Measurements from ENCODE around the gene HIF3A. TPM values are rescaled to one million over a fixed set of nuclear protein-coding genes. Genes with fewer than 3 reads are reported as not detected.

The HIF3A gene
- total RNA-seq, 1 experiment from 2014 or later, result not detected

DNA sequence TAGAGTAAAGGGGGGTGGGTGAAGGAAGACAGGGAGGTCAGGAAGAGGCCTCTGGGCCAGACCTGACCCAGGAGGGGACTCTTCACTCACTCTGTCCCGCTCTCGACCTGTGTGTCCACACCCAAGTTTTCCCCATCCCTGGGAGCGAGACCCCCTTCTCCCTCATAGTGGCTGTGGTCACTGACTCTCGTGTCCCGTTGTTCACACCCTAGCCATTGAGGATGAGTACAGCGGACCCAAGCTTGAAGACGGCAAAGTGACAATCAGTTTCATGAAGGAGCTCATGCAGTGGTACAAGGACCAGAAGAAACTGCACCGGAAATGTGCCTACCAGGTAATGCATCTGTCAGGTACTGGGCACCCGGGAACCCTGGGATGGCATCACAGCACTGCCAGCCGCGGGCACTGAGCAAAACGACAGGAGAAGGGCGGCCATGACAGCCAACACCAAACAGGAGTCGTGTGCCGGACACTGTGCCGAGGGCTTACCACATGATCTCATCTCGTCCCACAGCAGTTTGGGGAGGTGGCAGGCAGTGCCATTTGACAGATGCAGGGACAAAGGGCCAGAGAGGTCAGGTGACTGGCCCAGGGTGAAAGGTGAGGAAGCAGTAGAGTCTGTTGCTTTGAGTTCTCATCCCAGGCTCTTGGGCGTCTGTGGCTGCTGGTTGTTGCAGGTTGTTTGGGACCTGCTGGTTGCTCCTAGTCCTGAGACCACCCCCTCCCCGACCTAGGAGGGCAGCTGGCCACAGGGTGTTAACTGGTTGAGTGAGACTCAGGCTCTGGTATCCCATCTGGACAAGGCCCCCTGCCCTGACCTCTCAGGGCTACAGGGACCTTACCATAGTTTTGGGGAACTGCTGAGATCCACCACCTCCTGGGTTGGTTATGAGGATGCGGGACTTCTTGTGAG lies 79.7 kb downstream of the HIF3A start:
- Mint-ChIP-seq H3K9me3 (ENCODE audit: unreplicated experiment) (no peaks in the 10 kb centered on the region), H3K27ac (ENCODE audit: low read depth, unreplicated experiment) (no peak overlapping the region), H3K4me1 (ENCODE audit: insufficient read depth, unreplicated experiment) (peaks cover 41% of the 10 kb centered on the region), H3K36me3 (ENCODE audit: insufficient read depth, unreplicated experiment) (peaks cover 64% of the 10 kb centered on the region), H3K27me3 (ENCODE audit: insufficient read depth, unreplicated experiment) (no peaks in the 10 kb centered on the region), H3K4me3 (ENCODE audit: unreplicated experiment) (no peak overlapping the region)
- POLR2A ChIA-PET, result interaction anchor here (0.6 to 1.5 kb wide), 2 partner anchors 10 to 384 kb away, joined by 3 read pairs; no protein-coding TSS in a partner anchor
- DNase-seq (ENCODE audit: unreplicated experiment), result no peak
- CTCF ChIA-PET, result interaction anchor here (0.7 to 2.5 kb wide), 5 partner anchors 9 to 96 kb away, joined by 3 to 8 read pairs (median 7); partner anchors contain the start of gene PPP5C
- no peak for TF ChIP-seq CTCF (IDR thresholded peaks at IDR 0.05; ENCODE audit: unreplicated experiment)
- intact Hi-C loops (cut with micrococcal nuclease), result no loop called here
- no TSS peak for BruUV-seq (replicated peaks)

DNA sequence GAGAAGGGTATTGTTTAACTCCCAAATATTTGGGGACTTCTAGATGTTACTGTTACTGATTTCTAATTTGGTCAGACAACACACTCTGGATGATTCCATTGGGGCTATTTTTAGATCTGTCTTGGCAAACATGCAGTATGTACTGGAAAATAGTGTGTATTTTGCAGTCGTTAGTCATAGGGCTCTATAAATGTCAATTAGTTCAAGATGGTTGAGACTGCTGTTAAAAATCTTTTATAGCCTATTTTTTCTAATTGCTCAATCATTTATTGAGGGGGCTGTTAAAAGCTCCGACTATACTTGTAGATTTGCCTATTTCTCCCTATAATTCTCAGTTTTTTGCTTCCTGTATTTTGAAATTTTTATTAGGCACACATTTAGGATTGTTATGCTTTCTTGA lies 81.4 kb downstream of the HIF3A start:
- H3K27me3 Mint-ChIP-seq (ENCODE audit: insufficient read depth, unreplicated experiment), result no peaks in the 10 kb centered on the region
- ChIA-PET POLR2A (interaction anchor here (0.7 to 1.5 kb wide), 4 partner anchors 14 to 222 kb away, joined by 4 read pairs; no protein-coding TSS in a partner anchor), CTCF (interaction anchor here (0.6 to 2.5 kb wide), 5 partner anchors 17 to 354 kb away, joined by 3 to 8 read pairs (median 4); no protein-coding TSS in a partner anchor)
- intact Hi-C loops (cut with micrococcal nuclease), result no loop called here
- DNase-seq (ENCODE audit: unreplicated experiment), result no peak
- no peaks in the 10 kb centered on the region for H3K9me3 Mint-ChIP-seq (ENCODE audit: unreplicated experiment)
- TF ChIP-seq CTCF (IDR thresholded peaks at IDR 0.05; ENCODE audit: unreplicated experiment), result no peak
- H3K27ac Mint-ChIP-seq (ENCODE audit: low read depth, unreplicated experiment), result no peak overlapping the region
- H3K4me3 Mint-ChIP-seq (ENCODE audit: unreplicated experiment), result no peak overlapping the region
- BruUV-seq (replicated peaks), result no TSS peak
- H3K4me1 Mint-ChIP-seq (ENCODE audit: insufficient read depth, unreplicated experiment), result peaks cover 23% of the 10 kb centered on the region
- H3K36me3 Mint-ChIP-seq (ENCODE audit: insufficient read depth, unreplicated experiment), result peaks cover 82% of the 10 kb centered on the region

DNA sequence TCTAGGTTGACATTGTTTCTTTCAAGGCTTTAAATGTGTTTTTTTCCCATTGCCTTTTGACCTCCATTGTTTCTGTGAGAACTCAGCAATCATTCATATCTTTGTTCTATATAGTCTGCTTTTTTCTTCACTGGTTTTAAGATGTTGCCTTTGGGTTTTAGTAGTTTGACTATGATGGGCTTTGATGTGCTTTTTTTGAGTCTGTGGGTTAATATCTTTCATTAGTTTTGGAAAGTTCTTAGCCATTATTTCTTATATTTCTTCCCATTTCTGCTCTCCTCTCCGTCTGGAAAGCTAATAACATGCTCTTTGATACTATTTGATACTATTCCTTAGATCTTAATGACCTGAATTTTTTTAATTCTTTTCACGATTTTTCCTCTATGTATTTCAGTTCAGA lies 83.8 kb downstream of the HIF3A start:
- Mint-ChIP-seq H3K27me3 (ENCODE audit: insufficient read depth, unreplicated experiment) (no peaks in the 10 kb centered on the region), H3K4me1 (ENCODE audit: insufficient read depth, unreplicated experiment) (peaks cover 10% of the 10 kb centered on the region), H3K4me3 (ENCODE audit: unreplicated experiment) (no peak overlapping the region), H3K36me3 (ENCODE audit: insufficient read depth, unreplicated experiment) (peaks cover 94% of the 10 kb centered on the region), H3K9me3 (ENCODE audit: unreplicated experiment) (no peaks in the 10 kb centered on the region), H3K27ac (ENCODE audit: low read depth, unreplicated experiment) (peak overlapping the region; percentile 9)
- intact Hi-C loops (cut with micrococcal nuclease), result no loop called here
- CTCF ChIA-PET, result interaction anchor here (0.6 kb wide), 1 partner anchor 92 kb away, joined by 3 read pairs; no protein-coding TSS in a partner anchor
- POLR2A ChIA-PET, result interaction anchor here (0.7 to 1.2 kb wide), 2 partner anchors 13 to 104 kb away, joined by 3 read pairs; no protein-coding TSS in a partner anchor
- TF ChIP-seq CTCF (IDR thresholded peaks at IDR 0.05; ENCODE audit: unreplicated experiment), result no peak
- no peak for DNase-seq (ENCODE audit: unreplicated experiment)
- BruUV-seq (replicated peaks), result no TSS peak

DNA sequence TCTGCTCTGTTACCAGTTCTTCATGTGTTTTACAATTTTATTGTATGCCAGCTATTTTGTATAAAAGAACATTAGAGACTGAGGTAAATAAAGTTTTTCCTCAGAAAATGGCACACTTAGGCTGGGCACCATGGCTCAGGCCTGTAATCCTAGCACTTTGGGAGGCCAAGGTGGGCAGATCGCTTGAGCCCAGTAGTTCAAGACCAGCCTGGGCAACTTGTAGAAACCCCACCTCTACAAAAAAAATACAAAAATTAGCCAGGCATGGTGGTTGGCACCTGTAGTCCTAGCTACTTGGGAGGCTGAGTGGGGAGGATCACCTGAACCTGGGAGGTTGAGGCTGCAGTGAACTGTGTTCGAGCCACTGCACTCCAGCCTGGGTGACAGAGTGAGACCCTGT lies 84.5 kb downstream of the HIF3A start:
- H3K36me3 Mint-ChIP-seq (ENCODE audit: insufficient read depth, unreplicated experiment), result peaks cover 94% of the 10 kb centered on the region
- ChIA-PET POLR2A (interaction anchor here (0.7 to 1.2 kb wide), 3 partner anchors 8 to 103 kb away, joined by 3 read pairs; no protein-coding TSS in a partner anchor), CTCF (interaction anchor here (0.6 to 1.2 kb wide), 2 partner anchors 15 to 93 kb away, joined by 3 to 5 read pairs; no protein-coding TSS in a partner anchor)
- H3K4me3 Mint-ChIP-seq (ENCODE audit: unreplicated experiment), result no peak overlapping the region
- intact Hi-C loops (cut with micrococcal nuclease), result no loop called here
- no peaks in the 10 kb centered on the region for H3K9me3 Mint-ChIP-seq (ENCODE audit: unreplicated experiment)
- BruUV-seq (replicated peaks), result no TSS peak
- no peak for TF ChIP-seq CTCF (IDR thresholded peaks at IDR 0.05; ENCODE audit: unreplicated experiment)
- H3K4me1 Mint-ChIP-seq (ENCODE audit: insufficient read depth, unreplicated experiment), result peaks cover 6% of the 10 kb centered on the region
- H3K27me3 Mint-ChIP-seq (ENCODE audit: insufficient read depth, unreplicated experiment), result no peaks in the 10 kb centered on the region
- no peak for DNase-seq (ENCODE audit: unreplicated experiment)
- peak overlapping the region; percentile 9 for H3K27ac Mint-ChIP-seq (ENCODE audit: low read depth, unreplicated experiment)

Data from MCF 10A (cell line).